ENCODE data around the gene TOX2. TPM values are rescaled to one million over a fixed set of nuclear protein-coding genes. Genes with fewer than 3 reads are reported as not detected.

TOX2 gene
- total and polyA plus RNA-seq, 9 donors, result 0.44 to 5.7 (median 2.2) TPM

- Histone ChIP-seq H3K9me3 (replicated peaks; ENCODE audit: control insufficient read depth, low read depth, low read length) (no peaks in the 10 kb centered on the region), H3K4me1 (ENCODE audit: control insufficient read depth, insufficient read depth, low read length) (peaks cover 5% of the 10 kb centered on the region), H3K27me3 (ENCODE audit: control insufficient read depth, insufficient read depth, low read length) (peaks cover 5% of the 10 kb centered on the region), H3K27ac (ENCODE audit: low read length) (no peak overlapping the region), H3K36me3 (ENCODE audit: control insufficient read depth, insufficient read depth, low read length) (no peaks in the 10 kb centered on the region), H3K4me3 (ENCODE audit: low read length) (no peak overlapping the region)
- WGBS (ENCODE audit: insufficient coverage), result 46% methylated on average over 15 of the region's 16 CpGs
- no peak for DNase-seq
Measured at GRCh38 chr20:44073011-44073674, 158.5 kb downstream of the TOX2 start.

DNA sequence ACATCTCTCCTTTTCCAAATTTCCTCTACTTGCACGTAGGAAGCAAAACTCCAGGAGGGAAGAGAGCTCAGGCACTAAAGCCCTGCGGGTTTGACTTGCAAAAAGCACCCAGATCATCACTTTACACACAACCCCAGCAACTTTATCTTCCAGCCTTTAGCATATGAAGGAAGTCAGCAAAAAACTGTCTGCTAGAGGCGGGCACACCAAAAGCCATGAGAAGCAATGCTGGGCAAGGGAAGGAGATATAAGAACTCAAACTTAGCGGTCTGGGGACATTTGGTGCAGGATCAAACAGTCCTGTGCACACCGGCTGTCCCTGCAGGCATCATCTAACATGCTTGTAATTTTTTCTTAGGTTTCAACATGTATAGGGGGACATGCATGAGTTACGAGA is 159.0 kb downstream of the TOX2 start:
- 72% methylated on average over 5 of the region's 6 CpGs for WGBS (ENCODE audit: insufficient coverage)
- DNase-seq, result no peak
- Histone ChIP-seq H3K9me3 (replicated peaks; ENCODE audit: control insufficient read depth, low read depth, low read length) (no peaks in the 10 kb centered on the region), H3K4me1 (ENCODE audit: control insufficient read depth, insufficient read depth, low read length) (peaks cover 5% of the 10 kb centered on the region), H3K4me3 (ENCODE audit: low read length) (no peak overlapping the region), H3K36me3 (ENCODE audit: control insufficient read depth, insufficient read depth, low read length) (no peaks in the 10 kb centered on the region), H3K27me3 (ENCODE audit: control insufficient read depth, insufficient read depth, low read length) (peaks cover 5% of the 10 kb centered on the region), H3K27ac (ENCODE audit: low read length) (no peak overlapping the region)

DNA sequence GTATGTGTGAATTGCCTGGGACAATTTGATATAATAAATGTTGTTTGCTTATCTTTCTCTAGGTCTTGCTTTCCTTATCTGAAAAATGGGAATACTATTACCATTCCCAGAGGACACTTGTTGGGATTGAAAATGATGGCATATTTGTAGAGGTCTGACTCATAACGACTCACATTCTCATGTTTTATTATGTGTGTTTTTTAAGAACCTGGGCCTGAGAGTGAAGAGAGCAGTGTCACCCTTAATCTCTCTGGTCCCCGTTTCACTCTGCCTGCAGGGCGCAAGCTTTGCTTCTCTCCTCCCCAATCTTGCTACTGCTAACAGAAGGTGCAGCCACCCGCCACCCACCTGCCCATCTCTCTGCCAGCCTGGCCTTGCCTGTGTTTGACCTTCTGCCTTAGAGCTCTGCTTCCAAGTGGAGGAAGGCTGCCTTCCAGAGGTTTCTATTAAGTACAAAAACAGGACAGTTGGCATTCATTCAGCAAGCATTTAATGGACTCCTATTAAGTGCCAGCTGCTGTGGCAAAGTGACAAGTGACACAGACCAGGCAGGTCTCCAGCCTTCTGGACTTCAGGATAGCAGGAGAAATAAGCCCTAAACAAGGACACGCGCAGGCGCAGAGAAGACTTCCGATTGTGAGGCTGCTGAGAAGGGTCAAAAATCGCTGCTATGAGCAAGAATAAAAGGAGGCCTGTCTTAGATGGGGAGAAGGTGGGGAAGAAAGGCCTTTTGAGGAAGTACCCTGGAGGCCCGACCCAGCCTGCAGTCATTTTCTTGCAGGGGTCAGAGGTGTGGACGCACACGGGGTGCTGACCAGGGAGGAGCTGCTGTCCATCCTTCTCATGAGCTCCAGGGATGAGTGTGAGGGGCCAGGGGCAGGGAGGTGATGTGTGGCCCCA is 159.8 kb downstream of the TOX2 start:
- Histone ChIP-seq H3K27ac (ENCODE audit: low read length) (no peak overlapping the region), H3K36me3 (ENCODE audit: control insufficient read depth, insufficient read depth, low read length) (no peaks in the 10 kb centered on the region), H3K9me3 (replicated peaks; ENCODE audit: control insufficient read depth, low read depth, low read length) (no peaks in the 10 kb centered on the region), H3K27me3 (ENCODE audit: control insufficient read depth, insufficient read depth, low read length) (peaks cover 5% of the 10 kb centered on the region), H3K4me1 (ENCODE audit: control insufficient read depth, insufficient read depth, low read length) (peaks cover 5% of the 10 kb centered on the region), H3K4me3 (ENCODE audit: low read length) (no peak overlapping the region)
- peak; percentile 23 for DNase-seq
- WGBS (ENCODE audit: insufficient coverage), result 60% methylated on average over 10 of the region's 12 CpGs

GRCh38 chr20:44075191-44075949 is 160.7 kb downstream of the TOX2 start:
- H3K27me3 ChIP-seq (ENCODE audit: control insufficient read depth, insufficient read depth, low read length), result peaks cover 5% of the 10 kb centered on the region
- DNase-seq, result no peak
- WGBS (ENCODE audit: insufficient coverage), result 87% methylated on average over 23 of the region's 23 CpGs
- H3K9me3 ChIP-seq (replicated peaks; ENCODE audit: control insufficient read depth, low read depth, low read length), result no peaks in the 10 kb centered on the region
- H3K4me3 ChIP-seq (ENCODE audit: low read length), result no peak overlapping the region
- H3K36me3 ChIP-seq (ENCODE audit: control insufficient read depth, insufficient read depth, low read length), result no peaks in the 10 kb centered on the region
- H3K27ac ChIP-seq (ENCODE audit: low read length), result no peak overlapping the region
- peaks cover 6% of the 10 kb centered on the region for H3K4me1 ChIP-seq (ENCODE audit: control insufficient read depth, insufficient read depth, low read length)

GRCh38 chr20:44075950-44076232 is 161.2 kb downstream of the TOX2 start:
- no peak overlapping the region for H3K4me3 ChIP-seq (ENCODE audit: low read length)
- no peak for DNase-seq
- 91% methylated on average over 4 of the region's 5 CpGs for WGBS (ENCODE audit: insufficient coverage)
- peaks cover 8% of the 10 kb centered on the region for H3K4me1 ChIP-seq (ENCODE audit: control insufficient read depth, insufficient read depth, low read length)
- no peak overlapping the region for H3K27ac ChIP-seq (ENCODE audit: low read length)
- H3K9me3 ChIP-seq (replicated peaks; ENCODE audit: control insufficient read depth, low read depth, low read length), result no peaks in the 10 kb centered on the region
- peaks cover 5% of the 10 kb centered on the region for H3K27me3 ChIP-seq (ENCODE audit: control insufficient read depth, insufficient read depth, low read length)
- H3K36me3 ChIP-seq (ENCODE audit: control insufficient read depth, insufficient read depth, low read length), result no peaks in the 10 kb centered on the region

- Histone ChIP-seq H3K4me3 (ENCODE audit: low read length) (no peak overlapping the region), H3K27me3 (ENCODE audit: control insufficient read depth, insufficient read depth, low read length) (no peaks in the 10 kb centered on the region), H3K4me1 (ENCODE audit: control insufficient read depth, insufficient read depth, low read length) (peaks cover 15% of the 10 kb centered on the region), H3K9me3 (replicated peaks; ENCODE audit: control insufficient read depth, low read depth, low read length) (no peaks in the 10 kb centered on the region), H3K27ac (ENCODE audit: low read length) (no peak overlapping the region), H3K36me3 (ENCODE audit: control insufficient read depth, insufficient read depth, low read length) (no peaks in the 10 kb centered on the region)
- WGBS (ENCODE audit: insufficient coverage), result 91% methylated on average over 10 of the region's 10 CpGs
- no peak for DNase-seq
Measured at GRCh38 chr20:44079291-44079690, 164.6 kb downstream of the TOX2 start.

DNA sequence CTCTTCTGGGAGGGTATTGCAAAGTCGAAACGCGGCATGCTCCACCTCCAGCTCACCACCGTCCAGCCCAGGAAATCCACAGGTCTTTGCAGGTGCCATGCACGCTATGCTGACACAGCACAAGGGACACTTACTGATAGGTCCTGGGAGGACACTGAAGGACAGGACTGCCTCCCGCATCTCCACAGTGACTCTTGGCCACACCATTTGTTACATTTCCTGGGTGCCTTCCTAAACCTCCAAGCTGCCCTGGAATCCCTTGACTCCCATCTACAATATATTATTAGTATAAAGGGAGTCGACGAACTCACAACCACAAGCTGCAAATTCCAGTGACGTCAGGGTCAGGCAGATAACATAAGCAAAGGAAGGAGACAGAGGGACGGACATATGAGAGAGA is 165.4 kb downstream of the TOX2 start:
- no peak overlapping the region for H3K27ac ChIP-seq (ENCODE audit: low read length)
- H3K36me3 ChIP-seq (ENCODE audit: control insufficient read depth, insufficient read depth, low read length), result no peaks in the 10 kb centered on the region
- no peak for DNase-seq
- WGBS (ENCODE audit: insufficient coverage), result 100% methylated on average over 2 of the region's 10 CpGs
- no peaks in the 10 kb centered on the region for H3K27me3 ChIP-seq (ENCODE audit: control insufficient read depth, insufficient read depth, low read length)
- H3K4me3 ChIP-seq (ENCODE audit: low read length), result no peak overlapping the region
- peaks cover 10% of the 10 kb centered on the region for H3K4me1 ChIP-seq (ENCODE audit: control insufficient read depth, insufficient read depth, low read length)
- no peaks in the 10 kb centered on the region for H3K9me3 ChIP-seq (replicated peaks; ENCODE audit: control insufficient read depth, low read depth, low read length)

DNA sequence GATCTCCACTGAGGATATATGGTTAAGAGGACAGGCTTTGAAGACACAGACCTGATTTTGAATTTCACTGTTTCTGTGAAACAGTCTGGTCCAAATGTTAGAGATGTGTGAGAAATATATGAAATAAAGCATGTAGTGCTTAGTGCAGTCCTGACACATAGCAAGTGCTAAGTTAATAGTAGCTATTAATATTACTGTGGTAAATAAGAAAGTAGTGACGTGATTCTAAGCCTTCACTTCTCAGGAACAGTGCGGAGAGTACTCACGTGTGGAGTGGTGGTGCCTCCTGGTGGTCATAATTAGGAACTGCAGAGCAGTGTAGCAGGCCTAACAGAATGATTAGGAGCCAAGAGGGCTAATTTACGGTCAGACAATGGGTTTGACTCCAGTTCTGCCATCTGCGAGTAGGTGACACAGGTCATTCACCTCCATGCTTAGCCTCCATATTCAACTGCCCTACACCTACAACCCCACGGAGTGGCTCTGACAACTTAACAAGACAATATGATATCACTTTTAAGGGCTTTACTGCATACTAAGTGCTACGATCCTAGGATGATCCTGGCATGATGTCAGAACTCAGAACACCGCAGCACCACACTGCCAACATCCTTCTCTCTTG is 166.1 kb downstream of the TOX2 start:
- no peaks in the 10 kb centered on the region for H3K36me3 ChIP-seq (ENCODE audit: control insufficient read depth, insufficient read depth, low read length)
- WGBS (ENCODE audit: insufficient coverage), result 3% methylated on average over 5 of the region's 8 CpGs
- H3K4me3 ChIP-seq (ENCODE audit: low read length), result no peak overlapping the region
- H3K9me3 ChIP-seq (replicated peaks; ENCODE audit: control insufficient read depth, low read depth, low read length), result no peaks in the 10 kb centered on the region
- peaks cover 10% of the 10 kb centered on the region for H3K4me1 ChIP-seq (ENCODE audit: control insufficient read depth, insufficient read depth, low read length)
- H3K27me3 ChIP-seq (ENCODE audit: control insufficient read depth, insufficient read depth, low read length), result no peaks in the 10 kb centered on the region
- no peak overlapping the region for H3K27ac ChIP-seq (ENCODE audit: low read length)
- DNase-seq, result peak; percentile 80

DNA sequence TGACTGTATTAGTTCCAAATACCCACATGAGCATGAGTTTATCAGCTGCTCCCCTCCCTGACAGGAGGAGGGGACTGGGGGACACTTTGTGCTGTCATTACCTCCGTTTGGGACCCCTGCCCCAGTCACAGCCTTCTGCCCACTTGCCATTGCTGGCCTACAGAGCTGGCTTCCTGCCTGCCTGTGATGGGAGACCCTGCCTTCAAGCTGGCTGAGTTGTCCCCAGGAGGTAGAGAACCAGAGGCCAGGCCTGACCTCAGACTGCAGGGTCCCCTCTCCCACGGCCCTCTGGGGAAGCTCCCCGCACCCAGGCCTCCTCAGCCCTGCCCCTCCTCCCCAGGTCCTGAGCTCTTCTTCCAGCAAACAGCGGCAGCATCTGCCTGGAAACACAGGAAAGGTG is 166.8 kb downstream of the TOX2 start:
- Histone ChIP-seq H3K4me3 (ENCODE audit: low read length) (no peak overlapping the region), H3K27me3 (ENCODE audit: control insufficient read depth, insufficient read depth, low read length) (no peaks in the 10 kb centered on the region), H3K36me3 (ENCODE audit: control insufficient read depth, insufficient read depth, low read length) (no peaks in the 10 kb centered on the region), H3K9me3 (replicated peaks; ENCODE audit: control insufficient read depth, low read depth, low read length) (no peaks in the 10 kb centered on the region), H3K4me1 (ENCODE audit: control insufficient read depth, insufficient read depth, low read length) (peaks cover 10% of the 10 kb centered on the region), H3K27ac (ENCODE audit: low read length) (no peak overlapping the region)
- 46% methylated on average over 4 of the region's 4 CpGs for WGBS (ENCODE audit: insufficient coverage)
- DNase-seq, result no peak

DNA sequence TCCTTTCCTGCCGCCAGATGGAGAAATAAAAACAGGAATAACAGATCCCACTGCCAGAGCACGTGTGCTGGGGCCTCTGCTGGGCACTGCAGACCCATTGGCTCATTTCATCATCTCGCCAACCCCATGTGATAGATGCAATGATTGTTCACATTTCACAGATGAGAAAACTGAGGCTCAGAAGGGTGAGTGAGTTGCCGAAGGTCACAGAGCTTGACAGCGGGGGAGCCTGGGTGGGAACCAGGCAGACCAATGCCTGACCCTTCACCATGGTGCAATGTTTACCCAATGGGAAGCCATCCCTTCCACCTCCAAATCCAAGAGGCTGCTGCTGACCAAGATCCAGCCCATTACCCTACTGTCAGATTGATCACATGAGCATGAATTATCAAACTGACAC is 167.2 kb downstream of the TOX2 start:
- no peaks in the 10 kb centered on the region for H3K36me3 ChIP-seq (ENCODE audit: control insufficient read depth, insufficient read depth, low read length)
- no peak overlapping the region for H3K4me3 ChIP-seq (ENCODE audit: low read length)
- H3K9me3 ChIP-seq (replicated peaks; ENCODE audit: control insufficient read depth, low read depth, low read length), result no peaks in the 10 kb centered on the region
- 79% methylated on average over 3 of the region's 5 CpGs for WGBS (ENCODE audit: insufficient coverage)
- peaks cover 11% of the 10 kb centered on the region for H3K4me1 ChIP-seq (ENCODE audit: control insufficient read depth, insufficient read depth, low read length)
- no peak for DNase-seq
- H3K27ac ChIP-seq (ENCODE audit: low read length), result no peak overlapping the region
- H3K27me3 ChIP-seq (ENCODE audit: control insufficient read depth, insufficient read depth, low read length), result no peaks in the 10 kb centered on the region

All from muscle of leg (tissue), 11 donors.